Suprapubic skin (tissue), 4 donors: Measurements from ENCODE around the gene RAB3B. TPM values are rescaled to one million over a fixed set of nuclear protein-coding genes. Genes with fewer than 3 reads are reported as not detected.

Experiments
- DNase-seq, 2 donors: peaks; one replicate each; pipeline ENCODE4 v3.0.0-alpha.2; 2019; ENCODE audit warnings: low spot score in 2 of 2
- H3K27ac ChIP-seq: fragments of 200-600 bp; sonication (generic); one replicate; pipeline ENCODE4 v1.5.1; 2019
- H3K27me3 ChIP-seq: fragments of 200-600 bp; sonication (generic); one replicate; pipeline ENCODE4 v1.5.1; 2019
- H3K36me3 ChIP-seq: fragments of 200-600 bp; sonication (generic); one replicate; pipeline ENCODE4 v1.5.1; 2019
- H3K4me1 ChIP-seq: fragments of 200-600 bp; sonication (generic); one replicate; pipeline ENCODE4 v1.5.1; 2019
- H3K4me3 ChIP-seq: fragments of 200-600 bp; sonication (generic); one replicate; pipeline ENCODE4 v1.5.1; 2019; ENCODE audit warnings: mild to moderate bottlenecking
- H3K9me3 ChIP-seq: fragments of 200-600 bp; sonication (generic); one replicate; pipeline ENCODE4 v1.5.1; 2019
- EP300 ChIP-seq: sonication (generic); formaldehyde crosslinking; IDR thresholded peaks from one replicate; pipeline ENCODE4 v1.6.1; 2017; ENCODE audit warnings: antibody characterized with exemption
- POLR2A ChIP-seq, 2 donors: fragments of 450-650 bp; IDR thresholded peaks; one replicate each; pipeline ENCODE4 v1.6.1; 2017; ENCODE audit warnings: antibody characterized with exemption in 2 of 2, mild to moderate bottlenecking in 2 of 2, moderate library complexity in 2 of 2
- POLR2AphosphoS5 ChIP-seq, 3 donors: sonication (generic); formaldehyde crosslinking; IDR thresholded peaks; one replicate each; pipeline ENCODE4 v1.6.1; 2017; ENCODE audit warnings: antibody characterized with exemption in 3 of 3
- WGBS: methylation state at CpG from one replicate; pipeline ENCODE4 v1.1.5; 2018; 5-methylcytosine and 5-hydroxymethylcytosine counted together
- total RNA-seq, 4 donors: library from RNA; depleted of rRNA; stranded (reverse); fragments of >200 nt; gene quantifications; one replicate each; pipeline ENCODE4 v1.1.0, GENCODE V29; 2016
- TF ChIP-seq, protein P1 (sequence below), 2 donors: fragments of 200-600 bp in 1 of 2; fragments of 450-650 bp in 1 of 2; sonication (generic) in 1 of 2; IDR thresholded peaks; one replicate each; pipeline ENCODE4 v1.5.1; 2016 to 2019; ENCODE audit warnings: antibody characterized with exemption in 2 of 2, mild to moderate bottlenecking in 1 of 2, moderate library complexity in 1 of 2

Gene RAB3B
- total RNA-seq, 4 donors from 2014 or later: 2.8 to 6.8 (median 5.6) TPM

GRCh38 chr1:51998701-51999100 is 8.2 kb upstream of the RAB3B start:
- no peak for DNase-seq
- Histone ChIP-seq H3K4me3 (no peak overlapping the region), H3K9me3 (no peaks in the 10 kb centered on the region), H3K27ac (no peak overlapping the region), H3K36me3 (no peaks in the 10 kb centered on the region), H3K27me3 (peaks cover 10% of the 10 kb centered on the region), H3K4me1 (no peaks in the 10 kb centered on the region)
- WGBS: 90% methylated on average over 1 of the region's 1 CpG
- no peak for TF ChIP-seq POLR2AphosphoS5 (IDR thresholded peaks at IDR 0.05)
- TF ChIP-seq, protein P1, sequence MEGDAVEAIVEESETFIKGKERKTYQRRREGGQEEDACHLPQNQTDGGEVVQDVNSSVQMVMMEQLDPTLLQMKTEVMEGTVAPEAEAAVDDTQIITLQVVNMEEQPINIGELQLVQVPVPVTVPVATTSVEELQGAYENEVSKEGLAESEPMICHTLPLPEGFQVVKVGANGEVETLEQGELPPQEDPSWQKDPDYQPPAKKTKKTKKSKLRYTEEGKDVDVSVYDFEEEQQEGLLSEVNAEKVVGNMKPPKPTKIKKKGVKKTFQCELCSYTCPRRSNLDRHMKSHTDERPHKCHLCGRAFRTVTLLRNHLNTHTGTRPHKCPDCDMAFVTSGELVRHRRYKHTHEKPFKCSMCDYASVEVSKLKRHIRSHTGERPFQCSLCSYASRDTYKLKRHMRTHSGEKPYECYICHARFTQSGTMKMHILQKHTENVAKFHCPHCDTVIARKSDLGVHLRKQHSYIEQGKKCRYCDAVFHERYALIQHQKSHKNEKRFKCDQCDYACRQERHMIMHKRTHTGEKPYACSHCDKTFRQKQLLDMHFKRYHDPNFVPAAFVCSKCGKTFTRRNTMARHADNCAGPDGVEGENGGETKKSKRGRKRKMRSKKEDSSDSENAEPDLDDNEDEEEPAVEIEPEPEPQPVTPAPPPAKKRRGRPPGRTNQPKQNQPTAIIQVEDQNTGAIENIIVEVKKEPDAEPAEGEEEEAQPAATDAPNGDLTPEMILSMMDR (IDR thresholded peaks at IDR 0.05): no peak
- no peak for TF ChIP-seq POLR2A (IDR thresholded peaks at IDR 0.05)
- TF ChIP-seq EP300: no peak

DNA sequence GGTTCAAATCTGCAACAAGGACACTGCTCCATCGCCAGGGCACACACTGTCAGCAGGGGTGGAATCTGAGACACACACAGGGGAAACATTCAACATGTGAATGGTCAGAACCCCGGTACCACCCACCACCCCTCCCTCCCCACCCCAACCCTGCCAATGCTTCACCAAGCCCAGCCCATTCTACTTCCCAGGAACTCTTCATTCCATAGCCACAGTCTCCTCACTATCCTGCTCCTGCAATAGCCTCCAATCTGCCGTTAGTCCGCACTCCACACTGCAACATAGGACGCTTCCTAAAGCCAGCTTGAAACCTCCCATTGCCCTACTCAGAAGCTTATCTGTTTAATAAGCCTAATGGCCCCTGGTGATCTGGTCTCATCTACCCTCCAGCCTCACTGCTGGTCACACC is 7.5 kb upstream of the RAB3B start:
- Histone ChIP-seq H3K27me3 (peaks cover 13% of the 10 kb centered on the region), H3K36me3 (no peaks in the 10 kb centered on the region), H3K27ac (no peak overlapping the region), H3K4me3 (no peak overlapping the region), H3K9me3 (no peaks in the 10 kb centered on the region), H3K4me1 (no peaks in the 10 kb centered on the region)
- TF ChIP-seq POLR2A (IDR thresholded peaks at IDR 0.05) (no peak), EP300 (no peak), POLR2AphosphoS5 (IDR thresholded peaks at IDR 0.05) (no peak)
- TF ChIP-seq, protein P1 (IDR thresholded peaks at IDR 0.05): no peak
- DNase-seq: no peak
- 49% methylated on average over 5 of the region's 5 CpGs for WGBS

DNA sequence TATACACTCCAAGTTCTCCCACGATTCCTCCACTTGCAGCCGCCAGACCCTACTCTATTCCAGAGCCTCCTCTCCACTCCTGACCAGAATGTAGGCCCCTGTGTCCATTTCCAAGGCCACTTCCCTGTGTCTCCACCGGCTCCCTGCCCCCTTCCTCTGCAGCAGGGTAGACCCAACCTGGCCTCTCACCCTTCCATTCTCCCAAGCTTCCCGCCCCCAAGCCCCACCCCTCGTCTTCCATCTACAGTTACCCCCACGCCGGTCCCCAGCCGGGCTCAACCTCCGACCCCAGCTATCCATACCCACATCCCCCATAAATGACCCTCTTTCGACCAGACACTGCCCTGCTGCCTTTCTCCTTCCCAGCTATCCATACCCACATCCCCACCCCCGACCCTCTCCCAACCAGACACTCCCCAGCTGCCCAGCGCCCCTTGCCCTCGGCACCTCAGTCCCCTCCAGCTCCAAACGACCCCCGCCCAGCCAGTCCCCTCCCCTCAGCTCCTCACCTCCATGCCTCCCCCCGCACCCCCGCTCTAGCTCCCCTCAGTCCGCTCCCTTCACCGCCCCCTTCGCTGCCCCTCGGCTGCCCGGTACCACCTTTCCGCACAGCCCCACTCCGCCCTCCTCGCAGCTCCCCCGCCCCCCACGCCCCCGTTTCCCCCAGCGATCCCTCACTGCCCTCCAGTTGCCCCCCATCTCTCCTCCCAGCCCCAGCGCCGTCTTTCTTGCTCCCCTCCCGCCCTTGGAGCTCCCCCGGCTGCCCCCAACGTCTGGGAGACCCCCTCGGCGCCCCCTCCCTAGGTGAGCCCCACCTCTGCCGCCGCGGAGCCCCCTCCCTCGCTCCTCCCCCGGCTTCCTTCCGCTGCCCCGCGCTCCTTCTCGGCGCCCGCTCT is 670 bp downstream of the RAB3B start:
- Histone ChIP-seq H3K27me3 (peaks cover 49% of the 10 kb centered on the region), H3K27ac (no peak overlapping the region), H3K4me1 (peaks cover 10% of the 10 kb centered on the region), H3K36me3 (no peaks in the 10 kb centered on the region), H3K9me3 (no peaks in the 10 kb centered on the region), H3K4me3 (peak overlapping the region; percentile 58)
- WGBS: 33% methylated on average over 28 of the region's 47 CpGs
- peak in 1 of 2 donors; percentile 61 for DNase-seq
- TF ChIP-seq POLR2A (IDR thresholded peaks at IDR 0.05) (no peak), POLR2AphosphoS5 (IDR thresholded peaks at IDR 0.05) (no peak), EP300 (no peak)
- TF ChIP-seq, protein P1 (IDR thresholded peaks at IDR 0.05): no peak

GRCh38 chr1:51988254-51988653 is 2.2 kb downstream of the RAB3B start:
- TF ChIP-seq, protein P1 (IDR thresholded peaks at IDR 0.05): no peak
- TF ChIP-seq POLR2AphosphoS5 (IDR thresholded peaks at IDR 0.05): no peak
- peaks cover 40% of the 10 kb centered on the region for H3K27me3 ChIP-seq
- no peak overlapping the region for H3K27ac ChIP-seq
- no peaks in the 10 kb centered on the region for H3K36me3 ChIP-seq
- peaks cover 10% of the 10 kb centered on the region for H3K4me1 ChIP-seq
- no peaks in the 10 kb centered on the region for H3K9me3 ChIP-seq
- DNase-seq: no peak
- H3K4me3 ChIP-seq: no peak overlapping the region

GRCh38 chr1:51986718-51987117 is 3.8 kb downstream of the RAB3B start:
- no peak overlapping the region for H3K4me3 ChIP-seq
- 63% methylated on average over 4 of the region's 4 CpGs for WGBS
- H3K4me1 ChIP-seq: peaks cover 10% of the 10 kb centered on the region
- H3K27me3 ChIP-seq: peaks cover 24% of the 10 kb centered on the region
- H3K27ac ChIP-seq: no peak overlapping the region
- no peak for DNase-seq
- TF ChIP-seq POLR2AphosphoS5 (IDR thresholded peaks at IDR 0.05) (no peak), POLR2A (IDR thresholded peaks at IDR 0.05) (no peak), EP300 (no peak)
- TF ChIP-seq, protein P1 (IDR thresholded peaks at IDR 0.05): no peak
- no peaks in the 10 kb centered on the region for H3K36me3 ChIP-seq
- H3K9me3 ChIP-seq: no peaks in the 10 kb centered on the region
